PFSK-1 (cell line): ENCODE data around the gene UBXN2A.

Source experiments
- FOXP2 ChIP-seq: optimal IDR thresholded peaks from 2 replicates; pipeline ENCODE3; 2011; ENCODE audit warnings: borderline replicate concordance, control low read depth, inconsistent platforms; ENCODE audit not compliant: insufficient read depth; ENCODE audit errors: extremely low read length, extremely low read depth
- POLR2AphosphoS5 ChIP-seq: IDR thresholded peaks from 2 replicates; pipeline ENCODE4 v1.6.1; 2012; ENCODE audit warnings: low read depth, mild to moderate bottlenecking, control low read depth, low read length, moderate library complexity
- SIN3A ChIP-seq: IDR thresholded peaks from 2 replicates; pipeline ENCODE4 v1.6.1; 2012; ENCODE audit warnings: mild to moderate bottlenecking, low read length, moderate library complexity, borderline replicate concordance; ENCODE audit not compliant: insufficient read depth
- TAF1 ChIP-seq: IDR thresholded peaks from 2 replicates; pipeline ENCODE4 v1.6.1; 2012; ENCODE audit warnings: low read length, control low read depth, borderline replicate concordance; ENCODE audit not compliant: insufficient read depth
- TF ChIP-seq, protein P1 (sequence below), 2 experiments: IDR thresholded peaks; 2 replicates each; pipeline versions ENCODE4 v1.6.1 to v1.8.0; 2011 to 2012; ENCODE audit warnings: low read depth in 2 of 2, low read length in 2 of 2, control low read depth in 1 of 2, inconsistent platforms in 1 of 2, mild to moderate bottlenecking in 1 of 2, moderate library complexity in 1 of 2; ENCODE audit not compliant: insufficient read depth in 1 of 2

The UBXN2A gene

DNA sequence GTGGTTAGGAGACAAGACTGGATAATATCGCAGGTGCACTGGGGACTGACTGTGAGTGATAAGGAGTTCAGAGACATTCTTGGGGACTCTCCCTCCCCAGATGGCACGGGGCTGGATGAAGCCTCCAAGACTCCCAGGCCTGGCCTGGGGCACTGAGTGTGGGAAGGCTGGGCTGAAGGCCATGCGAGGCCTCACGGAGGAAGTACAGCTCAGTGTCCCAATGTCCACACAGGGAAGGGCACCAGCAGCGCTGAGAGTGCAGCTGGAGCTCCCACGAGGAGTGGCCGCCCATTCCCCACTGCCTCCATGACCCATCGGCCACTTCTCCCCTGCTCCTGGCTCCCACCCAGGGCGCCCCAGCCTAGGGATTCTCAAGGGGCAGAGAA lies 76.1 kb downstream of the UBXN2A start:
- TF ChIP-seq SIN3A (no peak), POLR2AphosphoS5 (no peak), FOXP2 (no peak), TAF1 (no peak)
- TF ChIP-seq, protein P1, sequence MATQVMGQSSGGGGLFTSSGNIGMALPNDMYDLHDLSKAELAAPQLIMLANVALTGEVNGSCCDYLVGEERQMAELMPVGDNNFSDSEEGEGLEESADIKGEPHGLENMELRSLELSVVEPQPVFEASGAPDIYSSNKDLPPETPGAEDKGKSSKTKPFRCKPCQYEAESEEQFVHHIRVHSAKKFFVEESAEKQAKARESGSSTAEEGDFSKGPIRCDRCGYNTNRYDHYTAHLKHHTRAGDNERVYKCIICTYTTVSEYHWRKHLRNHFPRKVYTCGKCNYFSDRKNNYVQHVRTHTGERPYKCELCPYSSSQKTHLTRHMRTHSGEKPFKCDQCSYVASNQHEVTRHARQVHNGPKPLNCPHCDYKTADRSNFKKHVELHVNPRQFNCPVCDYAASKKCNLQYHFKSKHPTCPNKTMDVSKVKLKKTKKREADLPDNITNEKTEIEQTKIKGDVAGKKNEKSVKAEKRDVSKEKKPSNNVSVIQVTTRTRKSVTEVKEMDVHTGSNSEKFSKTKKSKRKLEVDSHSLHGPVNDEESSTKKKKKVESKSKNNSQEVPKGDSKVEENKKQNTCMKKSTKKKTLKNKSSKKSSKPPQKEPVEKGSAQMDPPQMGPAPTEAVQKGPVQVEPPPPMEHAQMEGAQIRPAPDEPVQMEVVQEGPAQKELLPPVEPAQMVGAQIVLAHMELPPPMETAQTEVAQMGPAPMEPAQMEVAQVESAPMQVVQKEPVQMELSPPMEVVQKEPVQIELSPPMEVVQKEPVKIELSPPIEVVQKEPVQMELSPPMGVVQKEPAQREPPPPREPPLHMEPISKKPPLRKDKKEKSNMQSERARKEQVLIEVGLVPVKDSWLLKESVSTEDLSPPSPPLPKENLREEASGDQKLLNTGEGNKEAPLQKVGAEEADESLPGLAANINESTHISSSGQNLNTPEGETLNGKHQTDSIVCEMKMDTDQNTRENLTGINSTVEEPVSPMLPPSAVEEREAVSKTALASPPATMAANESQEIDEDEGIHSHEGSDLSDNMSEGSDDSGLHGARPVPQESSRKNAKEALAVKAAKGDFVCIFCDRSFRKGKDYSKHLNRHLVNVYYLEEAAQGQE (IDR thresholded peaks at IDR 0.05; ENCODE audit: insufficient read depth in 1 of 2, low read depth in 2 of 2, low read length in 2 of 2), result no peak

DNA sequence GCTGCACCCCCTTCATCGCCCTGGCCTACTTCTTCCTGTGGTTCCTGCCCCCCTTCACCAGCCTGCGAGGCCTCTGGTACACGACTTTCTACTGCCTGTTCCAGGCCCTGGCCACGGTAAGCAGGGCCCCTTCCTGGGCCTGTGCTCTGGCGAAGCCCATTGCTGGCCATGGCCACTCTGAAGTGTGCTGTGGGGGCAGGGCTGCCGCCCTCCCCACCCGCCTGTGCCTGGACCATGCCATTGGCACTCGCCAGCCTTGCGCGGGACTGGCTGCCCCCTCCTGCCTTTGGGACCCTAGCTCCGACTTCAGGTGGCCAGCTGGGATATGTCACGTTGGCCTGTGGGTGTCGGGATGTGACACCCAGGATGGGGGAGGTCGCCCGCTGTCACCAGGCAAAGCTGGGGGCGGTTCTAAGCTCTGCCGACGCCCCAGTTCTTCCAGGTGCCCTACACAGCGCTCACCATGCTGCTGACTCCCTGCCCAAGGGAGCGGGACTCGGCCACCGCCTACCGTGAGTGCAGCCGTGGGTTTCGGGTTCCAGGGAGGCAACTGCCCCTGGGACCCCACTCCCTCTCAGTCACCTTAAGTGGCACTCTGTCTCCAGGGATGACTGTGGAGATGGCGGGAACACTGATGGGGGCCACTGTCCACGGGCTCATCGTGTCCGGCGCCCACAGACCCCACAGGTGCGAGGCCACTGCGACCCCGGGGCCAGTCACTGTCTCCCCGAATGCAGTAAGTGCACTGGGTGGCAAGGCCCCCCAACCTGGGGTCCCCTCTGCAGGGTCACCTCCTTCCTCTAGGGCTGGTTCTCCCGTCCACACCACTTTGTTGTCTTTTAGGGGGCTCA lies 76.8 kb downstream of the UBXN2A start:
- TF ChIP-seq FOXP2, result no peak
- TF ChIP-seq SIN3A, result no peak
- TF ChIP-seq TAF1, result no peak
- no peak for TF ChIP-seq POLR2AphosphoS5
- TF ChIP-seq, protein P1 (IDR thresholded peaks at IDR 0.05; ENCODE audit: insufficient read depth in 1 of 2, low read depth in 2 of 2, low read length in 2 of 2), result no peak

DNA sequence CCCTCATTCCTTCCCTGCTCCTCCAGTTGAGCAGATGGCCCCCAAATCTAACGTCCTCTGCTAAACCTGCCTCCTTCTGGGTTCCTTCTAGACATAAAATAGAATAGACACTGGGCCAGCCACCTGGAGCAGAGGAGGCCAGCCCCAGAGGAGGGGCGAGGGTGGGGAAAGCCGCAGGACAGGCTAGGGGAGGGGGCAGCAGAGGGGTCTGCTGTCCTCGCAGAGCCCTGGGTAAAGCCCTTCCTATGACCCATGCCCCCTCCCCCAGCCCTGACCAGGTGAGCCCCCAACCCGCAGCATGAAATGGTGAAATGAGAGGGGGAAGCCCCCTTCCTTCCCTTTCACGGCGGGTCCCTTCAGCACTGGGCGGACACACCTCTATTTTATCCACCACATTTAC lies 77.4 kb downstream of the UBXN2A start:
- TF ChIP-seq, protein P1 (IDR thresholded peaks at IDR 0.05; ENCODE audit: insufficient read depth in 1 of 2, low read depth in 2 of 2, low read length in 2 of 2), result no peak
- TF ChIP-seq POLR2AphosphoS5, result no peak
- no peak for TF ChIP-seq SIN3A
- no peak for TF ChIP-seq TAF1
- no peak for TF ChIP-seq FOXP2

DNA sequence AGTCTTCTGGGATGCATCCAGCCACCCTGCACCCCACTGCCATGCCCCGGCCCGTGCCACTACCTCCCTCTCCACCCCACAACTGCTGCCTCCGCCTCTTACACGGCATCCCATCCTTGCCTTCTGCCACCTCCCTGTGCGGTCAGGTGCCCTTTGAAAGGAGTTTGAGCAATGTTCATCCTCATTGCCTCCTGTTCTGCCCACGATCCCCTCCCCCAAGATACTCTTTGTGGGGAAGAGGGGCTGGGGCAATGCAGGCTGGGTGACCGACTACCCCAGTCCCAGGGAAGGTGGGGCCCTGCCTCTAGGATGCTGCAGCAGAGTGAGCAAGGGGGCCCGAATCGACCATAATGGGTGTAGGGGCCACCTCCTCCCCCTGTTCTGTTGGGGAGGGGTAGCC lies 78.0 kb downstream of the UBXN2A start:
- TF ChIP-seq FOXP2 (no peak), SIN3A (no peak), POLR2AphosphoS5 (no peak), TAF1 (no peak)
- TF ChIP-seq, protein P1 (IDR thresholded peaks at IDR 0.05; ENCODE audit: insufficient read depth in 1 of 2, low read depth in 2 of 2, low read length in 2 of 2), result no peak
